LNCaP clone FGC (cell line): ENCODE results near the gene FICD.

Experiments used
- DNase-seq: peaks from one replicate; pipeline ENCODE4 v3.0.0-alpha.2; 2011; ENCODE audit warnings: low read depth
- H3K4me3 ChIP-seq: 2 replicates; pipeline ENCODE4 v1.5.1; 2011; ENCODE audit warnings: mild to moderate bottlenecking, low read depth, low read length, control low read depth
- CTCF ChIP-seq: IDR thresholded peaks from 2 replicates; pipeline ENCODE4 v1.5.1; 2012; ENCODE audit warnings: mild to moderate bottlenecking; ENCODE audit not compliant: control insufficient read depth, insufficient read depth; ENCODE audit errors: extremely low read depth

FICD gene

GRCh38 chr12:108563136-108563803, 48.2 kb downstream of the FICD start:
- TF ChIP-seq CTCF, result peak; percentile 94
- H3K4me3 ChIP-seq, result peak overlapping the region; percentile 63
- DNase-seq, result peak; percentile 63

- no peak for TF ChIP-seq CTCF
- H3K4me3 ChIP-seq, result peak overlapping the region; percentile 63
- no peak for DNase-seq
Observed at GRCh38 chr12:108563804-108564151, 48.7 kb downstream of the FICD start.

- no peak for TF ChIP-seq CTCF
- H3K4me3 ChIP-seq, result no peak overlapping the region
- no peak for DNase-seq
Observed at GRCh38 chr12:108564724-108565123, 49.6 kb downstream of the FICD start.

- H3K4me3 ChIP-seq, result no peak overlapping the region
Observed at GRCh38 chr12:108565146-108565545, 50.1 kb downstream of the FICD start.

GRCh38 chr12:108565976-108566375, 50.9 kb downstream of the FICD start:
- H3K4me3 ChIP-seq, result no peak overlapping the region
- TF ChIP-seq CTCF, result no peak
- DNase-seq, result peak; percentile 78

More at GRCh38 chr12:108565146-108565545, 50.1 kb downstream of the FICD start:
- DNase-seq, result no peak
- no peak for TF ChIP-seq CTCF

GRCh38 chr12:108566452-108566851, 51.4 kb downstream of the FICD start:
- TF ChIP-seq CTCF, result no peak
- DNase-seq, result no peak
- no peak overlapping the region for H3K4me3 ChIP-seq

GRCh38 chr12:108567406-108568337, 52.6 kb downstream of the FICD start:
- no peak overlapping the region for H3K4me3 ChIP-seq
- peak; percentile 67 for DNase-seq
- no peak for TF ChIP-seq CTCF
